Sciatic nerve (tissue), 2 donors: ENCODE data around the gene TMEM51. TPM values are rescaled to one million over a fixed set of nuclear protein-coding genes. Genes with fewer than 3 reads are reported as not detected.

Source experiments
- ATAC-seq: fragments of 200-7000 bp; cut with Tn5 transposase; one replicate; pipeline ENCODE4 v1.9.1; 2020; ENCODE audit warnings: mild to moderate bottlenecking, moderate library complexity
- DNase-seq: peaks from one replicate; pipeline ENCODE4 v3.0.0-alpha.2; 2020; ENCODE audit warnings: low spot score
- intact Hi-C: fragments of 100-400 bp; cut with DNase I; formaldehyde crosslinking; loops from one replicate; pipeline ENCODE4 v1.14.2; 2022
- total RNA-seq: library from RNA; stranded (reverse); fragmentation: NEBNext Ultra II Directional; extraction: Animal tissue kit (Norgen Biotek cat#: 25700); gene quantifications from one replicate; pipeline ENCODE4 v1.2.1, GENCODE V29; 2021
- donor health status: DM: no; HTN: no; CAD: no.
- donor health status: DM: no; HTN: no; CAD: no.

Gene TMEM51
- total RNA-seq, 1 donor from 2014 or later, result 17.3 TPM

DNA sequence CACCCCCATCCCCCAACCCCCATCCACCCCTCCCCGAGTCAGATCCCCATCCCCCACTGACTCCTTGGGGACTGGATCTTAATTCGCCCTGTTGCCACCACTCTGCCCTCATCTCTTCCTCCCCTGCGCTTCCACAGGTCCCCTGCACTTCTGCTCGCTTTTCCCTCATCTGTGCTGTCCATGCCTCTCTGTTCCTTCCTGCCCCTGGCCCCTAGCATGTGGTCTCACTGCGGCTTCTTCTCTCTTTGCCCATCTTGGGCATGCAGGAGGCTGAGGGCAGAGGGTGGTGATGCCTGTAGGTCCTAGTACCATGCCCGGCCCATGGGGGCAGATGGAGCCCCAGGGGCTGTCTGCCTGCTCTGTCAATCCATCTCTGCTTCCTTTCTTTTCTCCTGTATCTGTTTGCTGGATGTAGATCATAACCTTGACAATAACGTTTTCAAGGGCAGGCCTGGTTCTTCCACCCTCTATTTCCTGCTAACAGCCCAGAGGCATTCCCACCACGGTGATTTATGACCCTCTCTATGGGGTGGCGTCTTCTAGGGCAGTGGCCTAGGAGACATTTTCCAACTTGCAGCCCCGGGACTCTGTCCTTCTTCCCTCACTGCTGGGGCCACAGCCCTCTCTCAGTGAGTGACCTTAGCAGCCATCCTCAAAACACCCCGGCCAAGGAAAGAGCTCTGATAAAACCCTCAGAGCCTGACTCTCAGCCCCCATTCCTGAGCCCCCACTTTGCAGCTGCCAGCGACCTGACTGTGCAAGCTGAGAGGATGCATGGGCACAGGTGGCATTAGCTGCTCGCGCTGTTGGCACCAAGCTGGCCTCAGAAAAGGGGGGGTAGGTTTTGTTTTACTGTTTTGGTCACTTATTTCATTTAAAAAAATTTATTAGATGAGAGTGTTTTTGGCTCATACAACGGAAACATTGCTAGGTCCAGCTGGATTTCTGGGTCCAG is 33.9 kb downstream of the TMEM51 start:
- no peak for DNase-seq
- no peak for ATAC-seq
- intact Hi-C loops, result no loop called here

DNA sequence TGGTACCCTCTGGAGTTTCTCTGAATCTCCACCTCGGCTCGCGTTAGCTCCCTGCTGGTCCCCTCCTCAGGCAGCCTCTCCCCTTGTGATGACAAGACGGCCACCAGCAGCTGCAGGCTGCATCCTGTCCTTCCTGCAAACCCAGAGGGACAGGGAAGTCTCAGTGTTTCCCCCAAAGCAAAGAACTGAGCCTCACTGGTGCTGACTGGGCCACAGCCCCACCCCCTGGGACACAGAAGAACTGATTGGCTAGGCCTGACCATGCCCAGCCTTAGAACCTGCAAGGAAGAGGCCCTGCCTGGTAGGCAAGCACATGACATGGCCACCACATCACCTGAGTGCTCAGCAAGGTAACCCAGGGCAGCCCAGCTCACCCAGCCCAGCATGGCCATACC is 34.6 kb downstream of the TMEM51 start:
- intact Hi-C loops, result no loop called here
- no peak for DNase-seq
- no peak for ATAC-seq

DNA sequence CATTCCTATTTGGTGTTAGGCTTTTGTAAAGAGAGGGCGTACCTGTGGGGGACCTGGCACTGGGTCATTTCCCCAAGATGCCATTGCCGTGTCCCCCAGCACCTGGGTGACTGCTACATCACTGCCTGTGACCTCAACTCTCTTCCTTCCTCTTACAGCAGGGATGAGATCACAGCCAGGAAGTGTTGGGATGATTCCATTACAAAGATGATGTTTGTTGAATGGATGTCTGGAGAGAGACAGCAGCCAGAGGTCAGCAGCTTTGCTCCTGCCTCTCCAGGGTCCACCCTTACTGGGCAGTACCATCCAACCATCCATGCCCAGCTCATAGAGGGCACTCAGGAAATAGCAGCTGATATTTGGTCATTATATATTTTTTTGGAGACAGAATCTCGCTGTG is 35.1 kb downstream of the TMEM51 start:
- ATAC-seq (no peak), DNase-seq (no peak)
- intact Hi-C loops, result no loop called here

DNA sequence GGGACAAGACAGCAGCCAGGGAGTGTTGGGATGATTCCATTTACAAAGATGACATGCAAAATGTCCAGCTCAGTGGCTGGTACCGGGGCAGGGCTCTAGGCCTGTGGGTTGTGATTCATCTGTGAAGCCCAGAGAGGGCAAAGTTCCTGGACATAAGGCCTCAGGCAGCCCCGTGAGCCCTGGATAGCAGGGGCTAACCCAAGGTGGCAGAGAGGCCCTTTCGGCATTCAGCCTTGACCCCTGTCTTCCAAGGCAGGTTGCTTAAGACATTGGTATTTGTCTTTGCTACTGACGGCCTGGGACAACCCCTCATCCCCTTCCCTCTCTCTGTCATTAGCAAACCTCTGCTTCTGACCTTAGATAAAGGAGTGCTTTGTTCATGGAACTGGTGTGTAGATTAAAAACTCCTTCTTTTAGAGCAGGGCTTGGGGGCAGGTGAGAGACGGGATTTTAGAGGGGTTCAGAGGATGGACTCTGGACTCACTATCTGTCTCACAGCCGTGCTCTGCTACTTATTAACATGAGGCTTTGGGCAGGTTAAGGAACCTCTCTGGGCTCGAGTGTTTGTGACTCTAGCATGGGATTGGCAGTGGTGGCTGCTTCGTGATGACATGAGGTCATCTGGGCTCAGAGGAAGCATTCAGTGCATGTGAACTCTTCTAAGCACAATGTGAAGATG is 36.3 kb downstream of the TMEM51 start:
- no peak for ATAC-seq
- DNase-seq, result no peak
- intact Hi-C loops, result no loop called here

DNA sequence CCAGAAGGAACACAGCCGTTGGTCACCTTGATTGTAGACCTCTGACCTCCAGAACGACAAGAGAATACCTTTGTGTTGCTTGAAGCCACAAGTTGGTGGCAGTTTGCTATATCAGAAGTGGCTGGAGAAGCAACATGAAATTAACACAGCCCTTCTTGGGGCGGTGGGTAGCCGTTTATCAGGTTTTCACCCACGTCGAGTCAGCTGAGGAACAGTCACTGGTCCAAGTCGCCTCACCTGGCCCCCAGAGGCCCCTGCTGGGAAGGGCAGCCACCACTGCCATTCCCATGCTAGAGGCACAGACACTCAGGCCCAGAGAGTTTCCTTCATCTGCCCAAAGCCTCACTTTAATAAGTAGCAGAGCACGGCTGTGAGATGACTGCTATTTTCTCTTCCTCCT is 37.7 kb downstream of the TMEM51 start:
- DNase-seq, result no peak
- ATAC-seq, result no peak
- intact Hi-C loops, result no loop called here

DNA sequence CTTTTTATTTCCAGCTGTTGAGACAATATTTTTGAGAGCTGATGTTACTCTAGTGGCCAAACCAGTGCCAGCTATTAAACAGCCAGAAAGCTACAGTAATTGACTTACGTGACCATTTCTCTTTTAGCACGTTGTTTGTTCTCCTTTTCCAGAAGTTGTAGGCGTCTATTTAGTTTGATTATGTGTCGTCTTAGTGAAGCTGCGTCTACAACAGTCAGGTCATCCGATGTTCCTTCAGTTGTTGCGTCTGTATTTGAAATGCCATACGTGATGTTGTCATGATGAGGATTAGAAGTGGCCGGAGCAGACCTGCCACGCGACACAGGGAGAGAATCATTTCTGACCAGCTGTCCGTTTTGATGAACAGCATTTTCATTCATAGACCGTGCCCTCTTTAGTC is 38.2 kb downstream of the TMEM51 start:
- ATAC-seq (no peak), DNase-seq (no peak)
- intact Hi-C loops, result no loop called here

DNA sequence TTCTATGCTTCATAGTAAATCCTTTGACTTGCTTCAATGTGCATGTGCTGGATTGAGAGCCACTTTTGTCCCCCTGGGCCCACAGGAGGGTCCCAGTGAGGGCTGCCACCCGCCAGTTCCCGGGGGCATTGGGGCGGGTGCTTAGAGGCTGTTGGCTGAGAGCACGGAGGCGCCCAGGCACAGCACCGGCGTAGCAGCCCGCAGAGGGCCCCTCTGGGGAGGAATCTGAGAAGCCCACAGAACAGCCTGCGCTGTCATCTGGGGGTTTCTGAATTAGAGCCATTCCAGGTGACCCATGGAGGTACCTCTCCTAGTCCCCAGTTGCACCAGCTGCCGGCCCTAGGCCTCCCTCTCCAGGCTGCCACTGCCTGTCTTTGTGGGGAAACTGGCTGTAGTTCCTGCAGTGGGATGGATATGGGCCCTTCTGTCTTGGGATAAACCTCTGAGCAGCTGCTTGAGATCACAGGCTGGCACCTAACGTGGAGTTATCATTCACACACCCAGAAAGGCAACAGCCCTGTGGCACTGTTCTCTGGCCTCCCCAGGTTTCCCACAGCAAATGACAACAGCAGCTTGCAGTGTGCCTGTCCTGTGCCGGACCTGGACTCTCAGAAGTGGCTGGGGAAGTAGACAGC is 39.5 kb downstream of the TMEM51 start:
- DNase-seq (no peak), ATAC-seq (no peak)
- intact Hi-C loops, result no loop called here

DNA sequence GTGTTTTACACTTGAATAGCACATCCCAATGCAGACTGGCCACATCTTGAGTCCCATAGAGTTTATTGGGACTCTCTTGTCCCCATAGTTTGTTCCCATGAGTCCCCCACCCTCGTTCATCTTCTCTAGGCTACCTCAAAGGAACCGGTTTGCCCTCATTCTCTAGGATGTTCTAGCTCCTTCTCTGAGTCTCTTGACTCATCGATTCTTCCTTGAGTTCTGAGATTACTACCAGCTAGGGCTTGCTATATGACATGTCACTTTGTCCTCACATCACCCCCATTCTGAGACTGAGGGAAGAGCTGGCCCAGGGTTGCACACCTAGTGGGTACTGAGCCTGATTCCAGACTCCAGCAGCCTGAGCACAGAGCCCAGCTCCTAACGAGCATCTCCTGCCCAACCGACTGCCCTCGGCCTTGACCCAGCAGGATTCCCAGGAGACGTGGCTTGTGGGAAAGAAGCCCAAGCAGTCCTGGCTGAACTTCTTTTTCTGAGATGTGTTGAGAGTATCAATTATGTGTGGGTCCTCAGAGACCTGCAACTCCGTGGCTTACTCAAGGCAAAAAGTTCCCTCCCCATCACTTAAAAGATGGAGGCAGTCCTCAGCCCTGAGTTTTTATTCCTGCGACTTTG is 42.0 kb downstream of the TMEM51 start:
- no peak for DNase-seq
- intact Hi-C loops, result no loop called here
- ATAC-seq, result no peak

DNA sequence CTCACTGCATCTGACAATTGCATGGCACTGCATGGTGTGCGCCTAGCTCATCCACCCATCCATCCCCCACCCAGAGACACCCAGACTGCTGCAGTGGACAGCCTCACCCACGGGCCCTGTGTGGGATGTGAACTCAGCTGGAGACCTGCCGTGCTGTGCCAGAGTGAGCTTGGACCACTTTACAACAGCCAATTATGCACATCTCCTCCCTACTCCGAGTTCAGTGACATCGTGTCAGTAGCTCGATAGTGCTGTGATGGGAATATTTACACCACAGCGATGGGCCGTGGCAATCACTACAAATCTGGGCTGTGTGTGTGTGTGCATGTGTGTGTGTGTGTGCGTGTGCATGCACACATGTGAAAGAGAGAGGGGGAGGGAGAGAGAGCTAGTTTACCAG is 42.5 kb downstream of the TMEM51 start:
- ATAC-seq, result no peak
- no peak for DNase-seq
- intact Hi-C loops, result no loop called here

DNA sequence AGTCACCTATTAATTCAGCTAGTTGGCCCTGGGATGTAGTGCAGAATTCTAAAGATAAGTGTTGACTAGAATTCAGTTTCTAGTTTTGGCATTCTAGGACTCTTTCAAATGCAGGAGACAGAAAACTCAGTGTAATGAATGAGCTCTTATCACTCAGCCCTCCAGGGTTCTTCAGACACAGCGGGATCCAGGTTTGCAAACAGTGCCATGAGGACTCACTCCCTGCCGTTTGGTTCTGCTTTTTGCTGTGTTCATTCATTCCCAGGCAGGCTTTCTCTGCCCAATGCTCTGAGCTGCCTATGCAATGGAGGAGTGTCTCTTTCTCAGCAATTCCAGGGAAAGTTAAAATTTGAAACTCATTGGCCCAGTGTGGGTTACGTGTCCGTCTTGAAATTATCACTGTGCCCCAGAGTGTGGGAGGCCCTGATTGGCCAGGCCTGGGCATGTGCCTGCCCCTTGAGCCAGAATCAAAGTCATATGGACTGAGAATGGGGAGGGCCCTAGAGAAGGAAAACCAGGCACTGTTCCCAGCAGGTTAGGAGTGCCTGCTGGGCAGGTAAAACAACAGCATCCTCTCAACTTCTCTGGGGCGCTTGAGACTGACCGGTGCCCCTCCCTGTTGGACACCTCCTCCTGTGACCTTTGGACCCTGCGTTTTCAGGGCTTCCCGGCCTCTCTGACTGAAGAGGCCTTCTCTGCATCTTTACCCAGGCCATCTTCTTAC is 43.4 kb downstream of the TMEM51 start:
- ATAC-seq (no peak), DNase-seq (no peak)
- intact Hi-C loops, result no loop called here

DNA sequence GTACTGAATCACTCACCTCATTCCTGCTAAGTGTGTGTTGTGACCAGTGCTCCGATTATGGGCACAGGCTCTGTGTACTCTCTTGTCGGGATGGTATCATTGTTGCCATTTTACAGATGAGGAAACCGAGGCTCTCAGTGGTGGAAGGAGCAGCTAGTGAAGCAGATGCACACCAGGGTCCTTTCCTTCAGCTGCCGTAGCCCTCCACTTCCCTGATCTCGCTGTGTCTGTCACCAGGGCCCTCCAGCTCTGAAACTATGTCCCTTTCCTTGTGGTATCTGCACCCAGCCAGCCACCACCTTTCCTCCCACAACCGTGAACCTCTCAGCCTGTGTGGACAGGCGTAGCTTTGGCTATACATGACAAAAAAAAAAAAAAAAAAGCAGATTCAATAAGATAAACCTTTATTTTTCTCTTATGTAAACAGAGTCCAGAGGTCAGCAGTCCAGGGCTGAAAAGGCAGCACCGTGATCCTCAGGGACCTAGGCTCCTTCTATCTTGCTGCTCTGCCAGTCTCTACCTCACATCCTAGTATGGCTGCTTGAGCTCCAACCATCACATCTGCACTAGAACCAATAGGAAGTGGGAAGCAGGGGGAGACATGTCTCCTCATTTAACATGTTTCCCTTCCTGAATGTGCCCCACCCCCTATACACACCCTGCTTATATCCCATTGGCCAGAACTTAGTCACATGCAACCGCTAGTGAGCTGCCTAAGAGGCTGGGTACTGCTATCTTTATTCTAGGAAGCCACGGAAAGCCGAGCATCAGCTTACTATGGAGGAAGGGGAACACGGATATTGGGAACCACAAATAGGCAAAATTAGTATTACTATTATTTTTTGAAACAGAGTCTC is 44.3 kb downstream of the TMEM51 start:
- ATAC-seq, result no peak
- no peak for DNase-seq
- intact Hi-C loops, result no loop called here

DNA sequence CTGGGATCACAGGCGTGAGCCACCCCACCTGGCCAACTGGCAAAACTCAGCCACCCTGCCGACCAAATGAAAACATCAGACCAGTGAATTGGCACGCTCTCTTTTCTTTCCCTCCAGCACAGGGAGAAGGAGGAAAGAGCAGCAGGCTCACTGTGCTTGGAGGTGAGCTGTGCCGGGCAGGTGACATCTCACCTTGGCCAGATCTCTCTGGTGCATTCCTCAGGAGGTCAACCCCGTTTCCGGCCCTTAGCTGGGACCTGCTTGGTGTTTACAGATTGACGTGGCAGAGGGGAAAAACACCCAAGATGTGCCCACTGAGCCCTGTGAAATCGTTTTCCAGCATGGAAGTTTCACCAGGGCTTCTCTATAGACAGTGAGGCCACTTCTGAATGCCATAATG is 45.1 kb downstream of the TMEM51 start:
- ATAC-seq, result no peak
- no peak for DNase-seq
- intact Hi-C loops, result no loop called here

DNA sequence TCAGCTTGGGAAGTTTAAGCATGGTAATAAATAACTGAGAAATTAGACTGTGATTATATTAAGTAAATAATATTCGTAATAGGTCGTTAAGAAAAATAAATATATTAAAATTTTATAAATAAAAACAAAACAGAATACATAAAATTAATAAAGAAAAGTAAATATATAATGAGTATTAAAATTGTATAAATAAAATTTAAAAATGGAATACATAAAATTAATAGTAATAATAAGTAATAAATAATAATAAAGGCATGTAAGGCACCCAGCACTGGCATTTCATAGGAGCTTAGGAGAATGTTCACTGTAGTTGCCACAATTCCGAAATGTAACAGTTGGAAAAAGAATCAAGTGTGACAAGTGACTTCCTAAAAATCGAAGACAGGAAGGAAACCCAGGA is 47.7 kb downstream of the TMEM51 start:
- ATAC-seq (no peak), DNase-seq (no peak)
- intact Hi-C loops, result no loop called here

DNA sequence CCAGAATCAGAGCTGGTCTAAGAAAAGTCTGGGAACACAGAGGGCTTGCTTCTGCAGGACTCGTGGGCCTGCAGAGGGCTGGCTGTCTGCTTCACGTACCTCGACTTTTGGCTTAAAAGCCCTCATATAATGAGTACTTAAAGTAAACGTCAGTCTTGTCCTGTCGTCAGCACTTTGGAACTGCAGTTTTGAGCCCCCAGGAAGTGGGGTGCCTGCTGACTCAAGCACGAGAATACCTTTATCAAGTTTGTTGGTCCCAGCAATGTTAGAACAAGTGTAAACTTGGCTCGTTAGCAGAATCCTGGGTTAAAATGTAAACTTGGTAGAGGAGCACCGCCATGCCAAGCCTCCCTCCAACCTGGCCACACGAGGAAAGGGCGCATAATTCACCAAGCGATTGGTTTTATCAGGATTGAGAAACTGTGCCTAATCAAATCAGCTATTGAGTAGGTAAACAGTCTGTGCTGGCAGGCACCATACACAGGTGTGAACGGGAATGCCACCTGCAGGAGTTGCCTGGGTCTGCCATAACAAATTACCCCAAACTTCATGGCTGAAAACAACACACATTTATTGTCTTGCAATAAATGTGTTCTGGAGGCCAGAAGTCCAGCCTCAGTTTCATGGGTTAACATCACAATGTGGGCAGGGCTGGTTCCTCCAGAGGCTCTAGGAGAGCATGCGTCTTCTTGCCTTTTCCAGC is 48.5 kb downstream of the TMEM51 start:
- intact Hi-C loops, result no loop called here
- ATAC-seq (no peak), DNase-seq (no peak)

DNA sequence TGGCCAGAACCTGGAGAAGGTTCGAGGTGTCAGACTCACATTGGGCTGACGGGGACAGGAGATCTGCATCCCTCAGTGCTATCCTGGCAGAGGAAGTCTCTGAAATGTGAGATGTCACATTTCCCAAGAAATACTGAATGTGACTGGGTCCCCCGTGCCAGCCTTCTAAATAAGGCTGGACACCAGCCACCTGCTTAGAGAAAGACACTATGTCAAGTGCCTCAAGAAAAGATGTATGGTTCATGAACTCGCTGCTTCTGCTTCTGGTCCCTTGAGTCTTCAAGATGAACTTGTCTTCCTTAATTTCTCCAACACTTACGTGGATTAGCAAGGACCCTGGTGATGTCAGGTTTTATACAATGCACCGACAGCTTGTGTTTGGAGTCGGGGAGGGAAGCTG is 51.4 kb downstream of the TMEM51 start:
- DNase-seq (no peak), ATAC-seq (no peak)
- intact Hi-C loops, result no loop called here

DNA sequence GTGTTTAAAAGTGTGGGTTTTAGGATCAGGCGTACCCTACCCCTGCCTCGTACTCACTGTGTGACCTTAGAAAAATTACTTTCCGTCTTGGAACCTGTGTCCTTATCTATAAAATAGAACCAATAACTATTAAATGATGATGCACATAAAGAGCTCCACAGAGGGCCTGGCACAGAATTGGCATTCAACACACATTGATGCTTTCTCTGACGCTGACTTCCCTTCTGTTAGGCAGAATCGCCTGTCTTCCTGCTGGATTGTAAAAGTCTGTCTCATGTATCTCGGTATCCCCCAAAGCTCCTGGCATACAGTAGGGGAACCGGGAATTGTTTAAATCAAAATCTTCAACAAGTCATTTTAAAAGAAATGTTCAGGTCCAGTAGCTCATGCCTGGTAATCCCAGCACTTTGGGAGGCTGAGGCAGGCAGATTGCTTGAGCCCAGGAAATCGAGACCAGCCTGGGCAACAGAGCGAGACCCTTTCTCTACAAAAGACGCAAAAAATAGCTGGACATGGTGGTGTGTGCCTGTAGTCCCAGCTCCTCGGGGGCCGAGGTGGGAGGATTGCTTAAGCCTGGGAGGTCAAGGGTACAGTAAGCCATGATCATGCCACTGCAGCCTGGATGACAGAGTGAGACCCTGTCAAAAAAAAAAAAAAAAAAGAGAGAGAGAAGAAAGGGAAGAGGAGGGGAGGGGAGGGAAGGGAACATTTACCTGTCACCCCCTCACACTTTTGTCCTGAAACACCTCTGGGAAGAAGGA is 52.2 kb downstream of the TMEM51 start:
- intact Hi-C loops, result no loop called here
- DNase-seq, result no peak
- ATAC-seq, result no peak
